Transverse colon (tissue), 4 donors: ENCODE measurements around the gene CES2.

Experiments
- CTCF ChIP-seq, 5 experiments: fragments of 200-600 bp in 3 of 5; fragments of 450-650 bp in 2 of 5; sonication (generic) in 3 of 5; IDR thresholded peaks; 1 replicate in 2 of 5; 2 replicates in 3 of 5; pipeline ENCODE4 v1.5.1; 2016 to 2017; ENCODE audit warnings: antibody characterized with exemption in 5 of 5, inconsistent platforms in 3 of 5, mild to moderate bottlenecking in 2 of 5, moderate library complexity in 1 of 5
- POLR2A ChIP-seq: fragments of 450-650 bp; IDR thresholded peaks from one replicate; pipeline ENCODE4 v1.6.1; 2016; ENCODE audit warnings: antibody characterized with exemption, mild to moderate bottlenecking, moderate library complexity
- POLR2AphosphoS5 ChIP-seq, 3 donors: sonication (generic); formaldehyde crosslinking; IDR thresholded peaks; one replicate each; pipeline ENCODE4 v1.6.1; 2016; ENCODE audit warnings: antibody characterized with exemption in 3 of 3

DNA sequence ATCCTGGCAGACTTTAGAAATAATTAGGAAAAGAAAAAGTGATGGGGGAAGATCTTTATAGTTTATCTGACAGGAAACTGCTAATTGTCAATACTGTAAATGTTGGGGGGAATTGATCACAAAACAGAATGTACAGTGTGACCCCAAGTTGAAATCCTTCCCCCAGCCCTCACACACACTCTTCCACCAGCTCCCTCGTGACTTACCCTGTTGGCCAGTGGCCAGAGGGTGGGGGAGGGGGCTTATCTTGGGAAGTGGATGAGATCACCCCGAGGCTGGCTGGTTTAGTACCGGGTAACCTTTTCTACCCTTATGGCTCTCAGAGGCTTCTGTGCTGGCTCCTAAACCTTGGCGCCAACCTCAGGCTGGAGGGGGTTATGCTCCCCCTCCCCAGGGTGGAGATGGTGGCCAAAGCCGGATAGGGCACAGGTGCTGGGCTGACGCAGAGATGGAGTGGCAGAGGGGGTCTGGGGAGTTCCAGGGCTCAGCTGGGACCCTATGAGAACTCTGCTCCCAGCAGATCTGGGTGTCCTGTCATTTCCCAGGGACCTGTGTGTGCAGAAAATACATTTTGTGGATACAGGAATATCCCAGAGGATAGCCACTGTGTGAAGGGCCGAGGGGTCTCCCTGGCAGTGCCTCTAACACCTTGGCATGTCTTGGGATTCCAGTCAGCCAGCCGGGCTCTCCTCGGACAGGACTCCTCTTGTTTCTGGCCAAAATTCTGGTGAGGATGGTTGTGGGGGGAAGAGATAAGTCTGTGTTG is 35.2 kb upstream of the CES2 start:
- peak; percentile 36 for TF ChIP-seq POLR2A
- TF ChIP-seq CTCF (IDR thresholded peaks at IDR 0.05), result no peak
- TF ChIP-seq POLR2AphosphoS5 (IDR thresholded peaks at IDR 0.05), result peak; percentile 16 to 60 (median 58)
